Mesothelial cell of epicardium (in vitro differentiated cells): ENCODE data around the gene IFI44. TPM values are rescaled to one million over a fixed set of nuclear protein-coding genes. Genes with fewer than 3 reads are reported as not detected.
A peak's percentile ranks its signal among the peaks of the same experiment; 100 is the strongest.

ENCODE experiments used
- DNase-seq, 2 experiments: peaks; one replicate each; pipeline ENCODE4 v3.0.0; 2021; ENCODE audit warnings: low spot score in 2 of 2; ENCODE audit not compliant: unreplicated experiment in 2 of 2
- H3K27ac Mint-ChIP-seq: 2 replicates; pipeline ENCODE4 v1.8.0; 2021; ENCODE audit warnings: mixed read lengths
- H3K27me3 Mint-ChIP-seq: 2 replicates; pipeline ENCODE4 v1.8.0; 2021; ENCODE audit warnings: low read depth, mixed read lengths
- H3K36me3 Mint-ChIP-seq: 2 replicates; pipeline ENCODE4 v1.8.0; 2021; ENCODE audit warnings: mixed read lengths
- H3K4me1 Mint-ChIP-seq: 2 replicates; pipeline ENCODE4 v1.8.0; 2021; ENCODE audit warnings: mixed read lengths
- H3K4me3 Mint-ChIP-seq: 2 replicates; pipeline ENCODE4 v1.8.0; 2021; ENCODE audit warnings: mild to moderate bottlenecking, moderate library complexity, mixed read lengths
- H3K9me3 Mint-ChIP-seq: 2 replicates; pipeline ENCODE4 v1.8.0; 2021; ENCODE audit warnings: mixed read lengths
- CTCF ChIP-seq: fragments of 200-600 bp; sonication (generic); IDR thresholded peaks from one replicate; pipeline ENCODE4 v1.5.0; 2021; ENCODE audit warnings: antibody characterized with exemption; ENCODE audit not compliant: unreplicated experiment
- total RNA-seq: library from RNA; stranded (reverse); gene quantifications from 3 replicates; pipeline ENCODE4 v1.2.1, GENCODE V29; 2021

IFI44 gene
- total RNA-seq, 1 donor from 2014 or later: 94.3 TPM

- peaks cover 9% of the 10 kb centered on the region for H3K4me1 Mint-ChIP-seq
These were observed 41.7 kb upstream of the IFI44 start for GRCh38 chr1:78607944-78608343.

GRCh38 chr1:78617615-78618026 is 32.0 kb upstream of the IFI44 start:
- TF ChIP-seq CTCF: peak; percentile 83
- Mint-ChIP-seq H3K27me3 (peaks cover 33% of the 10 kb centered on the region), H3K27ac (no peak overlapping the region), H3K9me3 (peaks cover 3% of the 10 kb centered on the region), H3K4me3 (no peak overlapping the region), H3K4me1 (peaks cover 33% of the 10 kb centered on the region), H3K36me3 (no peaks in the 10 kb centered on the region)
- peak in 1 of 2 experiments; percentile 42 for DNase-seq

More at GRCh38 chr1:78607944-78608343, 41.7 kb upstream of the IFI44 start:
- Mint-ChIP-seq H3K27me3 (peaks cover 52% of the 10 kb centered on the region), H3K4me3 (no peak overlapping the region), H3K27ac (no peak overlapping the region), H3K9me3 (no peaks in the 10 kb centered on the region), H3K36me3 (no peaks in the 10 kb centered on the region)
- no peak for TF ChIP-seq CTCF
- no peak for DNase-seq

- DNase-seq: no peak
- peaks cover 33% of the 10 kb centered on the region for H3K4me1 Mint-ChIP-seq
- no peak overlapping the region for H3K4me3 Mint-ChIP-seq
- TF ChIP-seq CTCF: no peak
- H3K36me3 Mint-ChIP-seq: peaks cover 3% of the 10 kb centered on the region
- H3K27me3 Mint-ChIP-seq: peaks cover 27% of the 10 kb centered on the region
- H3K9me3 Mint-ChIP-seq: peaks cover 3% of the 10 kb centered on the region
- H3K27ac Mint-ChIP-seq: peak overlapping the region; percentile 88
These were observed 30.6 kb upstream of the IFI44 start for GRCh38 chr1:78619032-78619431.

- H3K27ac Mint-ChIP-seq: peak overlapping the region; percentile 88
- peaks cover 7% of the 10 kb centered on the region for H3K36me3 Mint-ChIP-seq
- no peak for TF ChIP-seq CTCF
- DNase-seq: no peak
- H3K4me3 Mint-ChIP-seq: peak overlapping the region; percentile 71
- peaks cover 23% of the 10 kb centered on the region for H3K27me3 Mint-ChIP-seq
- peaks cover 33% of the 10 kb centered on the region for H3K4me1 Mint-ChIP-seq
- peaks cover 6% of the 10 kb centered on the region for H3K9me3 Mint-ChIP-seq
These were observed 30.2 kb upstream of the IFI44 start for GRCh38 chr1:78619446-78619802.

GRCh38 chr1:78619803-78620579 is 29.6 kb upstream of the IFI44 start, which contains the start of gene IFI44L:
IFI44L (plus strand) TSS chr1:78620448; CDS start chr1:78627916, 7,468 bp downstream.
- Mint-ChIP-seq H3K4me1 (peaks cover 33% of the 10 kb centered on the region), H3K4me3 (peak within 1 kb of the TSS; percentile 71), H3K27ac (peak within 1 kb of the TSS; percentile 88), H3K9me3 (peaks cover 9% of the 10 kb centered on the region), H3K27me3 (peaks cover 19% of the 10 kb centered on the region), H3K36me3 (peaks cover 13% of the 10 kb centered on the region)
- DNase-seq: peak; percentile 18 to 74
- no peak for TF ChIP-seq CTCF
